HepG2 (cell line): ENCODE data around the gene ALDH16A1. TPM values are rescaled to one million over a fixed set of nuclear protein-coding genes. Genes with fewer than 3 reads are reported as not detected.

ENCODE experiments used
- FOXM1 ChIP-seq: sonication (generic); formaldehyde crosslinking; IDR thresholded peaks from 2 replicates; pipeline ENCODE4 v1.5.0; 2020; ENCODE audit warnings: missing genetic modification reagents
- HBP1 ChIP-seq: IDR thresholded peaks from 2 replicates; pipeline ENCODE4 v1.6.1; 2016; ENCODE audit warnings: low read depth, control low read depth
- ZEB1 ChIP-seq: IDR thresholded peaks from 2 replicates; pipeline ENCODE4 v1.6.1; 2012; ENCODE audit warnings: mild to moderate bottlenecking, low read depth, inconsistent platforms; ENCODE audit not compliant: insufficient replicate concordance
- polyA plus RNA-seq, 8 experiments: library from polyadenylated mRNA; depleted of rRNA in 3 of 8; stranded (reverse) in 7 of 8; unstranded in 1 of 8; fragments of >200 nt; fragmentation: Illumina TruSeq in 4 of 8; extraction: Trizol in 4 of 8; gene quantifications; 2 replicates each; pipeline versions ENCODE4 v1.2.1 to v1.2.3, GENCODE V29; 2011 to 2016; ENCODE audit warnings: low read depth in 4 of 8, missing spikeins in 1 of 8, mixed read lengths in 1 of 8; ENCODE audit not compliant: insufficient read depth in 1 of 8
- total RNA-seq, 5 experiments: library from RNA; depleted of rRNA; stranded (reverse); fragments of >200 nt; fragmentation: Illumina TruSeq; extraction: Trizol; gene quantifications; 2 replicates each; pipeline ENCODE4 v1.2.3, GENCODE V29; 2016; ENCODE audit warnings: low read depth in 1 of 5
- TF ChIP-seq, protein P1 (sequence below): IDR thresholded peaks from 2 replicates; pipeline ENCODE4 v1.6.1; 2016; ENCODE audit warnings: low read depth, borderline replicate concordance
- TF ChIP-seq, protein P2 (sequence below): sonication (generic); formaldehyde crosslinking; IDR thresholded peaks from 2 replicates; pipeline ENCODE4 v1.4.0; 2020; ENCODE audit warnings: missing genetic modification reagents
- TF ChIP-seq, protein P3 (sequence below): IDR thresholded peaks from 2 replicates; pipeline ENCODE4 v1.6.1; 2016; ENCODE audit warnings: control low read depth
- TF ChIP-seq, protein P4 (sequence below): sonication (generic); formaldehyde crosslinking; IDR thresholded peaks from 2 replicates; pipeline ENCODE4 v1.5.1; 2020; ENCODE audit warnings: mild to moderate bottlenecking, moderate library complexity, missing genetic modification reagents
- TF ChIP-seq, protein P5 (sequence below), 2 experiments: fragments of 450-650 bp in 1 of 2; sonication (generic) in 1 of 2; formaldehyde crosslinking in 1 of 2; IDR thresholded peaks; 2 replicates each; pipeline versions ENCODE4 v1.6.1 to v1.8.0; 2016 to 2022; ENCODE audit warnings: antibody characterized with exemption in 1 of 2, mild to moderate bottlenecking in 1 of 2, missing genetic modification reagents in 1 of 2

The ALDH16A1 gene
- total and polyA plus RNA-seq, 2 of the 13 experiments (the other 11 are each of a cell fraction or from before 2014, with no cell fraction given), result 8.4 to 34.9 TPM

DNA sequence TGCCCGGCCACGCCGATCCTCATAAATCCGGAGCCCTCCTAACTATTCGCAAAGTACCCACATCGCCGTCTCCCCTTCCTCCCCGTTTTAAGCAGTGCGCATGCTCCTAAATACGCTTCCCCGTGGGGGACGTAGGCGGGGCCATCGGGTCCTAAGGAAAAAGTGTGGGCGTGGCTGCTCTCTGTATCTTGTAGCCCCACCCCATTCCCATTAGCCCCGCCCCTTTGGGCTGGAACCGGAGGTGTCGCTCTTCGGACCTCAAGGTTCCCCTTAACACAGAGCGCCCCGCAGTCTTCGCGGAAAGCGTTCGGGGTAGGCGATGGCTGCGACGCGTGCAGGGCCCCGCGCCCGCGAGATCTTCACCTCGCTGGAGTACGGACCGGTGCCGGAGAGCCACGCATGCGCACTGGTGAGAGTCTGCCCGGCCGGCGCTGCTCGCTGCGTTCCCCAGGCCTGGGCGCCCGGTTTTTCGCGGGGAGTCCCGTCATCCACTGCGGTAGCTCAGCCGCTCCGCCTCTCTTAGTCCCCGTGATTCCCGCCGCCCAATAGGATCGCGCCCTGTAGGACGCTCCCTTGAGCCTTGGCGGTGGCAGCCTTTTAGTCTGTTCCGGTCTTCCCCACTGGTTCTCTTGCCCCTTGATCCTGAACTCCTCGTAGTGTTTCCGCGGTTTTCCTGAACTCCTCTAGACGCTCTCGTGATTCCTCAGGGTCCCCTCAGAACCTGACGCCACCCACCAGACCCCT, at the start of gene ALDH16A1 (continued):
- TF ChIP-seq HBP1 (peak; percentile 17; the same call in 1 of the 2 replicates), ZEB1 (no peak), FOXM1 (no peak)
- TF ChIP-seq, protein P1, sequence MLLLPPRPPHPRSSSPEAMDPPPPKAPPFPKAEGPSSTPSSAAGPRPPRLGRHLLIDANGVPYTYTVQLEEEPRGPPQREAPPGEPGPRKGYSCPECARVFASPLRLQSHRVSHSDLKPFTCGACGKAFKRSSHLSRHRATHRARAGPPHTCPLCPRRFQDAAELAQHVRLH (CRISPR knock-in tag), result peak; percentile 41
- TF ChIP-seq, protein P2, sequence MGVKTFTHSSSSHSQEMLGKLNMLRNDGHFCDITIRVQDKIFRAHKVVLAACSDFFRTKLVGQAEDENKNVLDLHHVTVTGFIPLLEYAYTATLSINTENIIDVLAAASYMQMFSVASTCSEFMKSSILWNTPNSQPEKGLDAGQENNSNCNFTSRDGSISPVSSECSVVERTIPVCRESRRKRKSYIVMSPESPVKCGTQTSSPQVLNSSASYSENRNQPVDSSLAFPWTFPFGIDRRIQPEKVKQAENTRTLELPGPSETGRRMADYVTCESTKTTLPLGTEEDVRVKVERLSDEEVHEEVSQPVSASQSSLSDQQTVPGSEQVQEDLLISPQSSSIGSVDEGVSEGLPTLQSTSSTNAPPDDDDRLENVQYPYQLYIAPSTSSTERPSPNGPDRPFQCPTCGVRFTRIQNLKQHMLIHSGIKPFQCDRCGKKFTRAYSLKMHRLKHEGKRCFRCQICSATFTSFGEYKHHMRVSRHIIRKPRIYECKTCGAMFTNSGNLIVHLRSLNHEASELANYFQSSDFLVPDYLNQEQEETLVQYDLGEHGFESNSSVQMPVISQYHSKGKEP (CRISPR knock-in tag), result no peak
- TF ChIP-seq, protein P3, sequence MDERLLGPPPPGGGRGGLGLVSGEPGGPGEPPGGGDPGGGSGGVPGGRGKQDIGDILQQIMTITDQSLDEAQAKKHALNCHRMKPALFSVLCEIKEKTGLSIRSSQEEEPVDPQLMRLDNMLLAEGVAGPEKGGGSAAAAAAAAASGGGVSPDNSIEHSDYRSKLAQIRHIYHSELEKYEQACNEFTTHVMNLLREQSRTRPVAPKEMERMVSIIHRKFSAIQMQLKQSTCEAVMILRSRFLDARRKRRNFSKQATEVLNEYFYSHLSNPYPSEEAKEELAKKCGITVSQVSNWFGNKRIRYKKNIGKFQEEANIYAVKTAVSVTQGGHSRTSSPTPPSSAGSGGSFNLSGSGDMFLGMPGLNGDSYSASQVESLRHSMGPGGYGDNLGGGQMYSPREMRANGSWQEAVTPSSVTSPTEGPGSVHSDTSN (CRISPR knock-in tag), result no peak
- TF ChIP-seq, protein P4, sequence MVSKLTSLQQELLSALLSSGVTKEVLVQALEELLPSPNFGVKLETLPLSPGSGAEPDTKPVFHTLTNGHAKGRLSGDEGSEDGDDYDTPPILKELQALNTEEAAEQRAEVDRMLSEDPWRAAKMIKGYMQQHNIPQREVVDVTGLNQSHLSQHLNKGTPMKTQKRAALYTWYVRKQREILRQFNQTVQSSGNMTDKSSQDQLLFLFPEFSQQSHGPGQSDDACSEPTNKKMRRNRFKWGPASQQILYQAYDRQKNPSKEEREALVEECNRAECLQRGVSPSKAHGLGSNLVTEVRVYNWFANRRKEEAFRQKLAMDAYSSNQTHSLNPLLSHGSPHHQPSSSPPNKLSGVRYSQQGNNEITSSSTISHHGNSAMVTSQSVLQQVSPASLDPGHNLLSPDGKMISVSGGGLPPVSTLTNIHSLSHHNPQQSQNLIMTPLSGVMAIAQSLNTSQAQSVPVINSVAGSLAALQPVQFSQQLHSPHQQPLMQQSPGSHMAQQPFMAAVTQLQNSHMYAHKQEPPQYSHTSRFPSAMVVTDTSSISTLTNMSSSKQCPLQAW (CRISPR knock-in tag), result peak; percentile 88
- TF ChIP-seq, protein P5, sequence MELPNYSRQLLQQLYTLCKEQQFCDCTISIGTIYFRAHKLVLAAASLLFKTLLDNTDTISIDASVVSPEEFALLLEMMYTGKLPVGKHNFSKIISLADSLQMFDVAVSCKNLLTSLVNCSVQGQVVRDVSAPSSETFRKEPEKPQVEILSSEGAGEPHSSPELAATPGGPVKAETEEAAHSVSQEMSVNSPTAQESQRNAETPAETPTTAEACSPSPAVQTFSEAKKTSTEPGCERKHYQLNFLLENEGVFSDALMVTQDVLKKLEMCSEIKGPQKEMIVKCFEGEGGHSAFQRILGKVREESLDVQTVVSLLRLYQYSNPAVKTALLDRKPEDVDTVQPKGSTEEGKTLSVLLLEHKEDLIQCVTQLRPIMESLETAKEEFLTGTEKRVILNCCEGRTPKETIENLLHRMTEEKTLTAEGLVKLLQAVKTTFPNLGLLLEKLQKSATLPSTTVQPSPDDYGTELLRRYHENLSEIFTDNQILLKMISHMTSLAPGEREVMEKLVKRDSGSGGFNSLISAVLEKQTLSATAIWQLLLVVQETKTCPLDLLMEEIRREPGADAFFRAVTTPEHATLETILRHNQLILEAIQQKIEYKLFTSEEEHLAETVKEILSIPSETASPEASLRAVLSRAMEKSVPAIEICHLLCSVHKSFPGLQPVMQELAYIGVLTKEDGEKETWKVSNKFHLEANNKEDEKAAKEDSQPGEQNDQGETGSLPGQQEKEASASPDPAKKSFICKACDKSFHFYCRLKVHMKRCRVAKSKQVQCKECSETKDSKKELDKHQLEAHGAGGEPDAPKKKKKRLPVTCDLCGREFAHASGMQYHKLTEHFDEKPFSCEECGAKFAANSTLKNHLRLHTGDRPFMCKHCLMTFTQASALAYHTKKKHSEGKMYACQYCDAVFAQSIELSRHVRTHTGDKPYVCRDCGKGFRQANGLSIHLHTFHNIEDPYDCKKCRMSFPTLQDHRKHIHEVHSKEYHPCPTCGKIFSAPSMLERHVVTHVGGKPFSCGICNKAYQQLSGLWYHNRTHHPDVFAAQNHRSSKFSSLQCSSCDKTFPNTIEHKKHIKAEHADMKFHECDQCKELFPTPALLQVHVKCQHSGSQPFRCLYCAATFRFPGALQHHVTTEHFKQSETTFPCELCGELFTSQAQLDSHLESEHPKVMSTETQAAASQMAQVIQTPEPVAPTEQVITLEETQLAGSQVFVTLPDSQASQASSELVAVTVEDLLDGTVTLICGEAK (IDR thresholded peaks at IDR 0.05), result no peak
- TF ChIP-seq, protein P5 (CRISPR knock-in tag; IDR thresholded peaks at IDR 0.05), result no peak
